GM19463 (cell line): ENCODE measurements around the gene DHX16.

Experiments
- ATAC-seq: cut with Tn5 transposase; IDR thresholded peaks from one replicate; pipeline ENCODE4 v1.9.1; 2021; ENCODE audit warnings: mild to moderate bottlenecking, moderate library complexity; ENCODE audit not compliant: unreplicated experiment

DHX16 gene

GRCh38 chr6:30611150-30611855, 61.5 kb downstream of the DHX16 start:
- no peak for ATAC-seq

GRCh38 chr6:30610065-30610464, 62.7 kb downstream of the DHX16 start:
- ATAC-seq: no peak

- ATAC-seq: no peak
These were observed 68.8 kb downstream of the DHX16 start for GRCh38 chr6:30603961-30604360.
